ENCODE measurements around the gene NHERF1.

NHERF1 gene

GRCh38 chr17:74790161-74791058 lies 42.0 kb downstream of the NHERF1 start:
- no peak for DNase-seq

- no peak for DNase-seq
These were observed 44.2 kb downstream of the NHERF1 start for GRCh38 chr17:74792586-74793105.

DNA sequence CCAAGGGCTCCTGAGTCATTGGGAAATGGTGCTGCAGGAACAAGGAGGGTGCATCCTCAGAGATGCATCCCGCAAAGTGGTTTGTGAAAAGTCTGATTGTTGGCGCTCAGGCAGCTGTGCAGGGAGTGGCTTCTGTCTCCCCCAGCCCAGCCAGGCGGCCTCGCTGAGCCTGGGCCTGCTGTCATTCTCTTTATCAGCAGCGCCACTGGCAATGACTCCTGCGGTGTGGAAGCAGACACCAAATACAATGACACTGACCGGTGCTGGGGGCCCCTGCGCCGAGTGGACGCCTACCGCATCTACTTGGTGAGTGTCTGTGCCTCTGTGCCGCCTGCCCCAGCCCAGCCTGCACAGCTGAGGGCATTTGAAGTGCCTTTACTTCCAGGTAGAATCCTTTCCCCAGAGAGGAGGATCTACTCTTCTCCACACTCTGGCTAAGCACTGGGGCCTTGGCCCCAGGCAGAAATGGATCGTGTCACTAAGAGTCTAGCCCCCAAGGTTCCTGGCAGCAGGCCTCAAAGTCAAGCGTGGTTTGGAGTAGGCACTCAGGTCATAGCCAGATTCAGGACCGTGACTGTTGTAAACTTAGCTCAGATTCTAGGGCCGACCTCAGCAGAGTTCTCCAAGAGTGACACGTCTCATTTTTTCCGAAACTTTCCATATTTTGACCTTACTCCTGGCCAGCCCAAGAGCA lies 47.0 kb downstream of the NHERF1 start:
- DNase-seq, result no peak

DNA sequence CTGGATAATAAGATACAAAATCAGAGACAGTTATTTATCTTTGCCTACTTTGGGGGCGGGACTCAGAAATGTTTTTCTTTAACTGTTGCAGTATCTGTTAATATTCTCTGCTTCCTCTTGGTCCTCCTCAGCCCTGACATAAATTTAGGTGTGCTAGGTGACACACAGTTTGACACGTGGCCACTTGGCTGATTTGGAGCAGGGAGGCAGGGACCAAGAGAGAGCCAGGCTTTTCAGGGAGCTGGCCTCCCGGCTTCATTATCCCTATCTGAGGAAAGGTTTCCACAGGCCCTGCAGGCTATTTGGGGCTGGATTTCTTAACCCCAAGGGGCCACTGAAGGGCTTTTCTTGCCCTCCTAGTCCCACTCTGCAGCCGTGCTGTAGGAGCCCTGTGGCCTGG lies 47.8 kb downstream of the NHERF1 start:
- DNase-seq, result no peak

DNA sequence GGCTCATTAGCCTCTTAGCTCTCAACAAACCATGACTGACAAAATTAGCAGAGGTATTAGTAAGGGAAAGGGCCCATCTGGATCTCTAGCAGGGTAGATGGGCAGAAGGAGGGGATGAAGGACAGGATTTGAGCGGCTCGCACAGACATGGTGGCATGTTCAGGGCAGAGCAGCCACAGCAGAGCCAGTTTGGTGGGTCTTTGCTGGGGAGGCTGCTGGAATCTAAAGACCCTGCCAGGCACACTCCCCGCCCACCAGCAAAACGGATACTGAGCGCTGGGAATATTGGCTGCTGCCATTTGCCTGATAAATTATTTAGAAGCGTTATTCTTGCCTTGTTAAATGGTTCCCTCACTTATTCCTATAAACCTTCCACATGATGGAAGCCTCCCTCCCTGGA lies 48.4 kb downstream of the NHERF1 start:
- no peak for DNase-seq

GRCh38 chr17:74797824-74798223 lies 49.4 kb downstream of the NHERF1 start:
- no peak for DNase-seq

GRCh38 chr17:74798239-74798707 lies 49.8 kb downstream of the NHERF1 start:
- no peak for DNase-seq

- DNase-seq, result no peak
These were observed 50.7 kb downstream of the NHERF1 start for GRCh38 chr17:74799097-74799496.

DNA sequence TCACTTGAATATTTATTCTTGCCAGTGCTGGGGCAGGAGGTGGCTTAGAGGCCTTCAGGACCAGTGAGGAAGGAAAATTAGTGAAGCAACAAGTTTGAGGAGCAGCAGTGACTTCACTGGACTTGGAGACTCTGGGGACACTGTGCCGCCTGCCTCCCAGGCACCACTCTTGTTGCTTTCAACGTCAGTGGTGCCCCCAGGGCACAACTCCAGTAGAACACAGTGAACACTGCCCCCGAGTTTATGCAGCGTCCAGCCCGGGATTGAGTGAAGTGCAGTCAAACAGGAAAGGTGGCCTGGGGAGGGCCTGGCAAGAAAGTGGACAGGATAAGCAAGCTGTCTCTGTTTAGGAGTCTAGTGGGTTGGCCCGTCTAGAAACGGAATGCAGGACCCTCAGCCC lies 52.1 kb downstream of the NHERF1 start:
- DNase-seq, result no peak

DNA sequence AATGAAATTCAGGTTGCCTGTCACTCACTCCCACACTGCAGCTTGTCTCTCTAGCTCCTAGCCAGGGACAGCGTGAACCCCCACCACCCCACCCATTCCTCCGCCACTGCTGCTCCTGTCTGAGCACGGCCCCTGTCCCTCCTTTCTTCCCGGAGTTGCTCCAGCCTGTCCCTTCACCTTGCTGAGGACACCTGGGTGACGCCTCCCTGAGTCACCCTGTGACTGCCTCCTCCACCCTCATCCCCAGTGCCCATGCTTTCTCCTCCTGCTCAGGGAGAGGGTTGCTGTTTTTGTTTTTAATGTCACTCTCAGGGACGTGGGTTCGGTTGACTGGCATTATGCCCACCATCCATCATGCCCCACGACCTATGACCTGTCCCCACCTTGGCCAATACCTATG lies 53.5 kb downstream of the NHERF1 start:
- DNase-seq, result no peak

DNA sequence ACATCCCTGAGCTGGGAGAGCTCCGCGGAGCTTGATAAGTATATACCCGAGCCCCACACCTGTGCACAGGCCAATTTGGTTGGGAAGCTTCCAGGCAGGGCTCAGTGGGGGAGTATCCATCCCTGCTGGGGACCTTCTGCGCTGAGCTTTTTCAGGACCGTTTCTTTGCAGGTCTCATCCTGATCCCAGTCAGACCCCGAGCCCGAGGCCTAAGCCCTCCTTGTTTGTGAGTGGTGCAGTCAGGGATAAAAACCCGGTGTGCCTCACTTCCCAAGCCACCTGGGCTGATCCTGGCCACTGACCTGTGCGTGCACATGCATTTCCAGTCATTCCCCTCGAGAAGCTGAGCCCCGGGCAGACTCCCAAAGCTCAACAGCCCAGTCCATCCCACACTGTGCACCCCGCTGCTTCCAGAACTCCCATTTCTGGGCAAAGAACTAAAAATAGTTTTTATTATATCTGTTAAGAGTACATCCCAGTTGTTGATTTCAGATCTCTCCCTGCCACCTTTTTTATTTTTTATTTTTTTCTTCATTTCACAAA lies 55.0 kb downstream of the NHERF1 start:
- DNase-seq, result no peak

DNA sequence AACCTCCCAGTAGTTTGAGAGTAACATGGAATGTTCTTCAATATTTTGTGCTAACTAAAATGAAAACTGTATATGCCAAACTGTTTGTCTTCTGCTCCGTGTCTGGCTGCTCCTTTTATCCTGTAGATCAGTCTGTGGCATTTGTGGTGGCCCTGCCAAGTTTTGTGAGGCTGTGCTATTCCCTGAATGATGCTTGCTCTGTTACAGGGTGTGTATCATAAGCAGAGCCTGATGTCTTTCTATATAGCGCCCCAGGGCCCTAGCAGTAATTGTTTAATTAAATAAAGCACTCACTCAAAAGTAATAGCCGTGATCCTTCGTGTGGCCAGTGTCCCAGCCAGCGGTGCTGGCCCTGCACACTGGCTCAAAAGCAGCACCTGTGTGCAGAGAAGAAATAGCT lies 55.5 kb downstream of the NHERF1 start:
- no peak for DNase-seq

DNA sequence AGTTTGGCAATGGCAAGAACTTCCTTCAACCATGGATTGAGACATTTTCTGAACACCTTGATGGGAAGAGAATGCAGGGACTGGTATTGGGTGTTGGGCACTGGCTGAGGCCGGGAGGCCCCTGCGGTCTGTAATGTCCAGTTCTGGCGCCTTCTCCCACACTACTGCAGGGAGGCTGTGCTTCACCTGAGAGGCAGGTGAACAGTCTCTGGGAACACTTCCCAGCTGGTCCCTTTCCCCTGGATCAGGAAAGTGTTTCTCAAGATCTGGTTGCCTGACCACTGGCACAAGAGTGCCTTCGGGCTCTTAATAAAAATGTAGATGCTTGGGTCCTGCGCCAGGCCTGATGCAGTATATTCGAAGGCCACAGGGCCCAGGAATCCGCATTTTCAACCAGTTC lies 56.3 kb downstream of the NHERF1 start:
- no peak for DNase-seq

GRCh38 chr17:74805591-74805991 lies 57.2 kb downstream of the NHERF1 start:
- no peak for DNase-seq

- DNase-seq, result no peak
These were observed 57.9 kb downstream of the NHERF1 start for GRCh38 chr17:74806334-74806733.

- DNase-seq, result peak in 1 of 2 experiments; percentile 76
These were observed 59.0 kb downstream of the NHERF1 start for GRCh38 chr17:74807441-74807840.

- DNase-seq, result peak; percentile 67 to 80
These were observed 59.5 kb downstream of the NHERF1 start for GRCh38 chr17:74807925-74808324.

DNA sequence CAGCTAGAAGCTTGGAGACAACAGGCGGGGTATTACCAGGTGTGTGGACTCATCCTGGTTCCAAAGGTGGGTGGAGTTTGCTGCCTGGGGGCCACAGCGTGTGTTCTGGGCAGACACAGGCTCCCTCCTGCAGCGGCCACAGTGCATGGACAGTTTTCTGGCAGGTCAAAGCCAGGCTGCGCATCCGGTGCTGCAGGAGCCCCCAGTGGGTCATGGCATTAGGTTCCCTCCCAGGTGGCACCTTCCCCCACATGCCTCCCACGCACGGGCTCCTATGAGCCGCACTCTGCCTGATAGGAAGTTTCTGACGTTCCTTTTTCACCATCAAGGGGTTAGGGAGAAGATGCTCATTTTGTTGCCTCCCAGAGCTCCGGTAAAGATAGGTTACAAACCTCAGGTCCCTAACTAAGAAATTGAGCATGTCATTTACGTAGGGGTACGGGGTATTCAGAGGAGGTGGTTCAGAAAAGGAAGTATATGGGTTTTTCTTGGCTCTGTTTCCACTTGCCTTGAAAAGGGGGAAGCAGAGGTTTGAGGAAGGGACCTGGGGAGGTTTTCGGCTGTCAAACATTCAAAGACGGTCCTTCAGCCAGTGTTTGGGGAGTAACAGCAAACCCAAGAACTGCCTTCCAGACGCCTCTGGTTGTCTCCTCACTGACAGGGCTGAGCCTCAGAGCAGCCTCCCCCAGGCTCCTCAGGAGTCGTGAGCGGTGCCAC lies 60.4 kb downstream of the NHERF1 start:
- no peak for DNase-seq

DNA sequence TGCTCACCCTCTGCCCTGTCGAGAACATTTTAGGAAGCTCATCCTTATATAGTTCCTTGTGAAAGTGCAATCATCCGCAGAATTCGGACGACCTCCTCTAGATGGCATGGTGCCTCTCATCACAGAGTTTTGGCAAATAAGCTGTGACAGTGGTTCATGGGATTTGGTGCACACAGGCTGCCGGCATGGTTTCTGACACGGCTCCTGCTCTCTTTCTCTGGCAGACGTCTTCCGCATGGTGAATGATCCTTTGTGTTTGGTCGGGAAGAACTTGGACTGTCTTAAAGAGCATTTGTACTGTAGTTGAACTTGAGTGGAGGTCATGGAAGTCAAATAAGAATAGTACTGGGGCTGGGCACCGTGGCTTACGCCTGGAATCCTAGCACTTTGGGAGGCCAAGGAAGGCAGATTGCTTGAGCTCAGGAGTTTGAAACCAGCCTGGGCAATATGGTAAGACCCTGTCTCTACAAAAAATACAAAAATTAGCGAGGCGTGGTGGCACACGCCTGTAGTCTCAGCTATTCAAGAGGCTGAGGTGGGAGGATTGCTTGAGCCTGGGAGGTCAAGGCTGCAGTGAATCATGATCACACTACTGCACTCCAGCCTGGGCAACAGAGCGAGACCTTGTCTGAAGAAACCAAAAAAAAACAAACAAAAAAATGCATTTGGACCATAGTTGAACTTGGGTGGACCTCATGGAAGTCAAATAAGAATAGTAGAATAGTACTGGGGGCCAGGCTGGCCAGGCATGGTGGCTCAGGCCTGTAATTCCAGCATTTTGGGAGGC lies 62.5 kb downstream of the NHERF1 start:
- DNase-seq, result no peak

DNA sequence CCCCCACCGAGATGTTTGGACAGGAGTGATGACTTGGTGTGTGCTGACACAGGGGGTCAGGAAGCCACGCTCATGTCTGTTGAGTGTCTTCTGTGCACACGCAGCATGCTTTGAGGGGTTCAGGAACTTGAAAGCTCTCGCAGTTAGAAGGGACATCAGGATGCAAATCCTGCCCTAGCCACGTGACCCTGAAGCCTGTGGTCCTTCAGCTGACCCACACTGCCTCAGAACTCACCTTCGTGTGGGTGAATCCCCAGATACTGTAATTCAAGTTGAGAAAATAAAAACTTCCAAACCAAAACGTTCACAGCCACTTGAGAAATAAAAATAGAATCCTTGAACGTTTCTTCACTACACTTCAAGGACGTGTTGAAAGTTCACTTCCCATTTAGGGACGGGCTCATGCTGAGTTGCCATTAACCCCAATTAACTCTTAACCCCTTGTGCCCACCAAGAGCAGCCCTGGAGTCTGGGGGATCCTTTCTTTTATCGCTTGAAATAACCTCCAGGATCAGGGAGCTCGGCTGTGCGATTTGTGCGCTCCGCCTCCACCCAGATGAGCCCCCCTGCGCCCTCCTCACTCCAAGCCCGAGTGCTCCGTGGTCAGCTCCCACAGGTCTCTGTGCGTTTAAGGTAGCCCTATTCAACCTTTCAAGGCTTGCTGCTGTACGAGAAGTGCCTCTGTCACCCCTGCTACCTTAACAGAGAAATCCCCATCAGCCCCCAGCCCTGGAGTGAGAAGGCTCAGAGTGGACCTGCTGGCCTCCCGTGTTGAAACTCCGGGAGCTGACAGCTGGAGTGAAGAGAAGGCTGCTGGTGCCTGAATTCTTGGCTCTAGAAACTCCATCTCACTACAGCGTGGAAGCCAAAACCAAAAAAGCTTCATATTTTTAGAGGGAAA lies 63.9 kb downstream of the NHERF1 start:
- no peak for DNase-seq

DNA sequence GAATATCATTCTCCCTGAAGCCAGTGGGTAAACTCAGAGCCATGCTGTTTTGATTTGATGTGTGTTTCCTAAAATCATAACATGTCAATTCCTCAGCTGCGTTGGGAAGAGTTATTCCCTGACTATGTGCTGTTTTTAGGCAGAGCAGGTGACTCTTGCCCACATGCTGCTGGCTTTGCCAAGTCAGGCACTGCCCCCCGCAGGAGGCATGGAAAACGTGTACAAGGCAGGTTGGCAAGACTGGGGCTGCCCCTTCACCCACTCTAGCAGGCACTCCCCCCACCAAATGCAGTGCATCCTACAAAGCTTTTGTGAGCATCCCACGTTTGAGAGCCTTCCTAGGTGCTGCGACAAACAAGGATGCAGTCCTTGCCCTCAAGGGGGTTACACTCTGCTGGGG lies 66.0 kb downstream of the NHERF1 start:
- peak in 1 of 2 experiments; percentile 31 for DNase-seq
